Suprapubic skin (tissue), 4 donors: ENCODE results near the gene SPDYE3.
"Not testable (repeated sequence)": the region's sequence is repeated elsewhere in the genome, so short reads cannot be mapped to it uniquely, and the experiment has no call there.

ENCODE experiments used
- EP300 ChIP-seq: sonication (generic); formaldehyde crosslinking; IDR thresholded peaks from one replicate; pipeline ENCODE4 v1.6.1; 2017; ENCODE audit warnings: antibody characterized with exemption
- POLR2A ChIP-seq, 2 donors: fragments of 450-650 bp; IDR thresholded peaks; one replicate each; pipeline ENCODE4 v1.6.1; 2017; ENCODE audit warnings: antibody characterized with exemption in 2 of 2, mild to moderate bottlenecking in 2 of 2, moderate library complexity in 2 of 2
- POLR2AphosphoS5 ChIP-seq, 3 donors: sonication (generic); formaldehyde crosslinking; IDR thresholded peaks; one replicate each; pipeline ENCODE4 v1.6.1; 2017; ENCODE audit warnings: antibody characterized with exemption in 3 of 3
- TF ChIP-seq, protein P1 (sequence below), 2 donors: fragments of 200-600 bp in 1 of 2; fragments of 450-650 bp in 1 of 2; sonication (generic) in 1 of 2; IDR thresholded peaks; one replicate each; pipeline ENCODE4 v1.5.1; 2016 to 2019; ENCODE audit warnings: antibody characterized with exemption in 2 of 2, mild to moderate bottlenecking in 1 of 2, moderate library complexity in 1 of 2

DNA sequence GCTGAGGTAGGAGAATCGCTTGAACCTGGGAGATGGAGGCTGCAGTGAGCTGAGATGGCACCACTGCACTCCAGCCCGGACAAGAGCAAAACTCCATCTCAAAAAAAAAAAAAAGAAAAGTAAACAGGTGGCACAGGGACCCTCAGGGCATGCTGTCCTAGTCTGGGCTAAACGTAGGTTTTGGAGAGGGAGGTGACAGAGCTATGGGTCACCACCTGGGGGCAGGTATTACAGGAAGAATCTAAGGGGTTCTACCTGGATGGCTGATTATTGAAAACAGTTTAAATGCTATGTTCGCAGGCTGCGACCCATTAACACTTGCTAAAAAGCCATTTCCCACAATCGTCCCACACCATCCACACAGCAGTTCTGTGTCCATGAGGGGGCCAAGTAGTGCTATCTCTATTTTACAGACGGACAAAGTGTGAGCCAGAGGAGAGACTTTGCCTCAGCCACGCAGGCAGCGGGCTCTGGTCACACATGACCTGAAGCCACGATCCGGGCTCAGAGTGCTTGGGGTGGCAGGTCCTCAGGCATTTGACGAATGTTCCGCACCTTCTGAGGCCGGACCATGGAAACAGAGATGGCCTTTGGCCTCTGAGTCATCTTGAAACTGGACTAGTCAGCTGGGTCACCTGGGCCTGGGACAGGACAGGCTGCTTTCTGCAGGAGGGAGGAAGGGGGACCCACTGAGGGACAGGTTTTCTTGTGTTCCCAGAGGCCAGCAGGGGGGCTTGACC is 38.0 kb upstream of the SPDYE3 start:
- TF ChIP-seq, protein P1, sequence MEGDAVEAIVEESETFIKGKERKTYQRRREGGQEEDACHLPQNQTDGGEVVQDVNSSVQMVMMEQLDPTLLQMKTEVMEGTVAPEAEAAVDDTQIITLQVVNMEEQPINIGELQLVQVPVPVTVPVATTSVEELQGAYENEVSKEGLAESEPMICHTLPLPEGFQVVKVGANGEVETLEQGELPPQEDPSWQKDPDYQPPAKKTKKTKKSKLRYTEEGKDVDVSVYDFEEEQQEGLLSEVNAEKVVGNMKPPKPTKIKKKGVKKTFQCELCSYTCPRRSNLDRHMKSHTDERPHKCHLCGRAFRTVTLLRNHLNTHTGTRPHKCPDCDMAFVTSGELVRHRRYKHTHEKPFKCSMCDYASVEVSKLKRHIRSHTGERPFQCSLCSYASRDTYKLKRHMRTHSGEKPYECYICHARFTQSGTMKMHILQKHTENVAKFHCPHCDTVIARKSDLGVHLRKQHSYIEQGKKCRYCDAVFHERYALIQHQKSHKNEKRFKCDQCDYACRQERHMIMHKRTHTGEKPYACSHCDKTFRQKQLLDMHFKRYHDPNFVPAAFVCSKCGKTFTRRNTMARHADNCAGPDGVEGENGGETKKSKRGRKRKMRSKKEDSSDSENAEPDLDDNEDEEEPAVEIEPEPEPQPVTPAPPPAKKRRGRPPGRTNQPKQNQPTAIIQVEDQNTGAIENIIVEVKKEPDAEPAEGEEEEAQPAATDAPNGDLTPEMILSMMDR (IDR thresholded peaks at IDR 0.05): not testable (repeated sequence)
- TF ChIP-seq POLR2A (IDR thresholded peaks at IDR 0.05); EP300; POLR2AphosphoS5 (IDR thresholded peaks at IDR 0.05): not testable (repeated sequence)
